Fibroblast of lung (primary cell): Measurements from ENCODE around the gene IL17RD.

Experiments used
- EZH2 ChIP-seq: IDR thresholded peaks from 2 replicates; pipeline ENCODE4 v1.5.1; 2012; ENCODE audit warnings: low read length, control low read depth, mild to moderate bottlenecking; ENCODE audit errors: missing control alignments
- TF ChIP-seq, protein P1 (sequence below), 2 donors: IDR thresholded peaks in 1 of 2; conservative IDR thresholded peaks in 1 of 2; 1 replicate in 1 of 2; 2 replicates in 1 of 2; pipeline ENCODE4 v1.5.1; 2011 to 2012; ENCODE audit warnings: low read length in 2 of 2, control low read depth in 1 of 2, inconsistent platforms in 1 of 2, low read depth in 1 of 2, mild to moderate bottlenecking in 1 of 2

DNA sequence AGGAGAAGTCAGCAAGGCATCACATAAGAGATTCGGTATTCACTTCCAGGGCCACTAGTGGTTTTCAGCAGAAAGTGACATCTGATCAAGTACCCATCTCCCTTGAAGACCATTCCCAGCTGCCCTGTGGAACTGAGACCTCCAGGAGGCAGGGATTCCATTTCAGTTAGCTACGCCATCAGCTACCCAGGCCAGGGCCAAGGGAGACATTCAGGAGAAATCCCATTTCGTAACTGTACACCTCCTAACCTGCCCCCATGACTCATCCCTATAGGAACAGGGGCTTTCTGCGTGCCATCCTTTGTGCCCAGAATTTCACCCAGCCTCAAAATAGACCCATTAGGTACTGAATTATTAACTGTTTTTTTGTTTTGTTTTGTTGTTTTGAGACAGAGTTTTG, 79.9 kb downstream of the IL17RD start:
- TF ChIP-seq, protein P1, sequence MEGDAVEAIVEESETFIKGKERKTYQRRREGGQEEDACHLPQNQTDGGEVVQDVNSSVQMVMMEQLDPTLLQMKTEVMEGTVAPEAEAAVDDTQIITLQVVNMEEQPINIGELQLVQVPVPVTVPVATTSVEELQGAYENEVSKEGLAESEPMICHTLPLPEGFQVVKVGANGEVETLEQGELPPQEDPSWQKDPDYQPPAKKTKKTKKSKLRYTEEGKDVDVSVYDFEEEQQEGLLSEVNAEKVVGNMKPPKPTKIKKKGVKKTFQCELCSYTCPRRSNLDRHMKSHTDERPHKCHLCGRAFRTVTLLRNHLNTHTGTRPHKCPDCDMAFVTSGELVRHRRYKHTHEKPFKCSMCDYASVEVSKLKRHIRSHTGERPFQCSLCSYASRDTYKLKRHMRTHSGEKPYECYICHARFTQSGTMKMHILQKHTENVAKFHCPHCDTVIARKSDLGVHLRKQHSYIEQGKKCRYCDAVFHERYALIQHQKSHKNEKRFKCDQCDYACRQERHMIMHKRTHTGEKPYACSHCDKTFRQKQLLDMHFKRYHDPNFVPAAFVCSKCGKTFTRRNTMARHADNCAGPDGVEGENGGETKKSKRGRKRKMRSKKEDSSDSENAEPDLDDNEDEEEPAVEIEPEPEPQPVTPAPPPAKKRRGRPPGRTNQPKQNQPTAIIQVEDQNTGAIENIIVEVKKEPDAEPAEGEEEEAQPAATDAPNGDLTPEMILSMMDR (conservative IDR thresholded peaks at IDR 0.05 in 1 of 2, IDR thresholded peaks at IDR 0.05 in 1 of 2; ENCODE audit: low read depth in 1 of 2, low read length in 2 of 2), result no peak
- no peak for TF ChIP-seq EZH2
